ENCODE data around the gene GSK3A.

DNA sequence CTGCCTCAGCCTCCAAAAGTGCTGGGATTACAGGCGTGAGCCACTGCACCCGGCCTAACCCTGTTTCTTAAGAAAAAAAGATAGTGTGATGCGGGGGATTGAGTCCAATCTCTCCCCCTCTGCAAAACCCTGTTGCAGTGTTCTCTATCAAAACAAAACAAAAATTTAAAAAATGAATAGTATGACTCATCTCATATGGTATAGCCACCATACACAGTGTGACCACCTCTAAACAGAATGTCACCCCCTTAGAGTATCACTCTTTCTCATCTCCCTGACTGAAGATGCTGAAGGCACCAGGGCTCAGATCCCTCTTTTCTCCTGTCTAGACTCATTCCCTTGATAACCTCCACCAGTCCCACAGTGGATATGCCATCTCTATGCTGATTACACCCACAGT lies 19.4 kb upstream of the GSK3A start:
- TF ChIP-seq, protein P1, sequence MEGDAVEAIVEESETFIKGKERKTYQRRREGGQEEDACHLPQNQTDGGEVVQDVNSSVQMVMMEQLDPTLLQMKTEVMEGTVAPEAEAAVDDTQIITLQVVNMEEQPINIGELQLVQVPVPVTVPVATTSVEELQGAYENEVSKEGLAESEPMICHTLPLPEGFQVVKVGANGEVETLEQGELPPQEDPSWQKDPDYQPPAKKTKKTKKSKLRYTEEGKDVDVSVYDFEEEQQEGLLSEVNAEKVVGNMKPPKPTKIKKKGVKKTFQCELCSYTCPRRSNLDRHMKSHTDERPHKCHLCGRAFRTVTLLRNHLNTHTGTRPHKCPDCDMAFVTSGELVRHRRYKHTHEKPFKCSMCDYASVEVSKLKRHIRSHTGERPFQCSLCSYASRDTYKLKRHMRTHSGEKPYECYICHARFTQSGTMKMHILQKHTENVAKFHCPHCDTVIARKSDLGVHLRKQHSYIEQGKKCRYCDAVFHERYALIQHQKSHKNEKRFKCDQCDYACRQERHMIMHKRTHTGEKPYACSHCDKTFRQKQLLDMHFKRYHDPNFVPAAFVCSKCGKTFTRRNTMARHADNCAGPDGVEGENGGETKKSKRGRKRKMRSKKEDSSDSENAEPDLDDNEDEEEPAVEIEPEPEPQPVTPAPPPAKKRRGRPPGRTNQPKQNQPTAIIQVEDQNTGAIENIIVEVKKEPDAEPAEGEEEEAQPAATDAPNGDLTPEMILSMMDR (IDR thresholded peaks at IDR 0.05; ENCODE audit: low read length) = no peak
- no peak for TF ChIP-seq EZH2phosphoT487 (IDR thresholded peaks at IDR 0.05; ENCODE audit: low read length)

All from MM.1S (cell line).